ENCODE results near the gene COPE. TPM values are rescaled to one million over a fixed set of nuclear protein-coding genes. Genes with fewer than 3 reads are reported as not detected.

Gene COPE
- total RNA-seq, 1 donor from 2014 or later = 231 TPM

DNA sequence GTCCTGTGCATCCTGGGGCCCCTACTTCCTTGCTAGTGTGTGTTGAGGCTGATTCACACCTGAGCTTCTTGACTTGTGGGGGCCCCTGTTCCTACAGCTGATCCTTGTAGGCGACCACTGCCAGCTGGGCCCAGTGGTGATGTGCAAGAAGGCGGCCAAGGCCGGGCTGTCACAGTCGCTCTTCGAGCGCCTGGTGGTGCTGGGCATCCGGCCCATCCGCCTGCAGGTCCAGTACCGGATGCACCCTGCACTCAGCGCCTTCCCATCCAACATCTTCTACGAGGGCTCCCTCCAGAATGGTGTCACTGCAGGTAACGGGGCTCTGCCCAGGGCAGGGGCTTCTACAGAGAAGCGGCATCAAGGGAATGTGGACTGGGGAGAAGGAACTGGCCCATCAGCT, 62.0 kb downstream of the COPE start:
- no peaks in the 10 kb centered on the region for H3K9me3 Mint-ChIP-seq
- peaks cover 56% of the 10 kb centered on the region for H3K36me3 Mint-ChIP-seq (ENCODE audit: low read depth)
- intact Hi-C loops (cut with micrococcal nuclease) = no loop called here
- no peak for DNase-seq
- H3K27me3 Mint-ChIP-seq = no peaks in the 10 kb centered on the region
- no peak overlapping the region for H3K27ac Mint-ChIP-seq
- no peak overlapping the region for H3K4me3 Mint-ChIP-seq
- no peaks in the 10 kb centered on the region for H3K4me1 Mint-ChIP-seq

- Mint-ChIP-seq H3K4me3 (no peak overlapping the region), H3K9me3 (no peaks in the 10 kb centered on the region), H3K27me3 (no peaks in the 10 kb centered on the region), H3K4me1 (no peaks in the 10 kb centered on the region), H3K27ac (no peak overlapping the region), H3K36me3 (ENCODE audit: low read depth) (peaks cover 55% of the 10 kb centered on the region)
- DNase-seq = no peak
- intact Hi-C loops (cut with micrococcal nuclease) = no loop called here
These were observed 62.6 kb downstream of the COPE start for GRCh38 chr19:18856385-18857126.

DNA sequence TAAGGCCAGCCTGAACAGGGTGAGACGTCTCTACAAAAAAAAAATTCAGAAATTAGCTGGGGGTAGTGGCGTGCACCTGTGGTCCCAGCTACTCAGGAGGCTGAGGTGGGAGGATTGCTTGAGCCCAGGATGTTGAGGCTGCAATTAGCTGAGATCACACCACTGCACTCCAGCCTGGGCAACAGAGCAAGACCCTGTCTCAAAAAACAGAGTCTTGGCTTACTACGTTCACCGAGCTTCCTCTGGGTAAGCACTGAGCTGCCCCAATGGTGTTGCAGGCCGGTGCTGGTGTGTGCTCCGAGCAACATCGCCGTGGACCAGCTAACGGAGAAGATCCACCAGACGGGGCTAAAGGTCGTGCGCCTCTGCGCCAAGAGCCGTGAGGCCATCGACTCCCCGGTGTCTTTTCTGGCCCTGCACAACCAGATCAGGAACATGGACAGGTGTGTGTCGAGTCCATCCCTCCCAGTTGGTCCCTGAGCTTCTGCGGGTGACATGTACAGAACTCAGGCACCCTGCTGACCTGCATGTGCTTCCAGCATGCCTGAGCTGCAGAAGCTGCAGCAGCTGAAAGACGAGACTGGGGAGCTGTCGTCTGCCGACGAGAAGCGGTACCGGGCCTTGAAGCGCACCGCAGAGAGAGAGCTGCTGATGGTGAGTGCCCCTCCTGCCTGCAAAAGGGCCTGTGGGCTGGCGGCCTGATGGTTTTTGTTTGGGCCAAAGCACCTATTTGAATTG, 63.4 kb downstream of the COPE start:
- Mint-ChIP-seq H3K4me3 (no peak overlapping the region), H3K36me3 (ENCODE audit: low read depth) (peaks cover 55% of the 10 kb centered on the region), H3K9me3 (no peaks in the 10 kb centered on the region), H3K27ac (no peak overlapping the region), H3K27me3 (no peaks in the 10 kb centered on the region), H3K4me1 (no peaks in the 10 kb centered on the region)
- no peak for DNase-seq
- intact Hi-C loops (cut with micrococcal nuclease) = no loop called here

DNA sequence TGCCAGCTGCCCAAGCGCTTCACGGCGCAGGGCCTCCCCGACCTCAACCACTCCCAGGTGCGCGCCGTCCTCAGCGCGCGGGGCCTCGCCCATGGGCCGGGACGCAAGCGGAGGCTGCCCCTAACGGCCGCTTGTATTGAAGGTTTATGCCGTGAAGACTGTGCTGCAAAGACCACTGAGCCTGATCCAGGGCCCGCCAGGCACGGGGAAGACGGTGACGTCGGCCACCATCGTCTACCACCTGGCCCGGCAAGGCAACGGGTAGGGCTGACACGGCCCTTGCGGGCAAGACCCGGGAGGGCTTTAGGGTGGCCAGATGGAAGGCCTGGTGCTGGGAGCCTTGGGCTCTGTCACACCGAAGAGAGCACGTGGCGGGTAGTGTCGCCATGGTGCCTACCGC, 64.2 kb downstream of the COPE start:
- intact Hi-C loops (cut with micrococcal nuclease) = no loop called here
- Mint-ChIP-seq H3K9me3 (no peaks in the 10 kb centered on the region), H3K27me3 (no peaks in the 10 kb centered on the region), H3K4me1 (peaks cover 3% of the 10 kb centered on the region), H3K36me3 (ENCODE audit: low read depth) (peaks cover 57% of the 10 kb centered on the region), H3K27ac (no peak overlapping the region), H3K4me3 (no peak overlapping the region)
- DNase-seq = no peak

- intact Hi-C loops (cut with micrococcal nuclease) = no loop called here
- Mint-ChIP-seq H3K27me3 (no peaks in the 10 kb centered on the region), H3K9me3 (no peaks in the 10 kb centered on the region), H3K4me3 (no peak overlapping the region), H3K27ac (no peak overlapping the region), H3K4me1 (peaks cover 12% of the 10 kb centered on the region), H3K36me3 (ENCODE audit: low read depth) (peaks cover 65% of the 10 kb centered on the region)
- no peak for DNase-seq
These were observed 65.3 kb downstream of the COPE start for GRCh38 chr19:18853755-18854427.

GRCh38 chr19:18852648-18853047, 66.5 kb downstream of the COPE start:
- H3K27me3 Mint-ChIP-seq = no peaks in the 10 kb centered on the region
- H3K27ac Mint-ChIP-seq = no peak overlapping the region
- no peak overlapping the region for H3K4me3 Mint-ChIP-seq
- H3K36me3 Mint-ChIP-seq (ENCODE audit: low read depth) = peaks cover 66% of the 10 kb centered on the region
- no peak for DNase-seq
- no peaks in the 10 kb centered on the region for H3K9me3 Mint-ChIP-seq
- H3K4me1 Mint-ChIP-seq = peaks cover 14% of the 10 kb centered on the region
- intact Hi-C loops (cut with micrococcal nuclease) = no loop called here

GRCh38 chr19:18851673-18852325, 67.4 kb downstream of the COPE start:
- Mint-ChIP-seq H3K4me1 (peaks cover 20% of the 10 kb centered on the region), H3K9me3 (no peaks in the 10 kb centered on the region), H3K36me3 (ENCODE audit: low read depth) (peaks cover 69% of the 10 kb centered on the region), H3K4me3 (no peak overlapping the region), H3K27me3 (no peaks in the 10 kb centered on the region), H3K27ac (no peak overlapping the region)
- intact Hi-C loops (cut with micrococcal nuclease) = no loop called here
- DNase-seq = no peak

- Mint-ChIP-seq H3K4me1 (peaks cover 25% of the 10 kb centered on the region), H3K9me3 (no peaks in the 10 kb centered on the region), H3K36me3 (ENCODE audit: low read depth) (peaks cover 62% of the 10 kb centered on the region), H3K27ac (no peak overlapping the region), H3K4me3 (no peak overlapping the region), H3K27me3 (no peaks in the 10 kb centered on the region)
- DNase-seq = no peak
- intact Hi-C loops (cut with micrococcal nuclease) = no loop called here
These were observed 68.5 kb downstream of the COPE start for GRCh38 chr19:18850471-18851375.

DNA sequence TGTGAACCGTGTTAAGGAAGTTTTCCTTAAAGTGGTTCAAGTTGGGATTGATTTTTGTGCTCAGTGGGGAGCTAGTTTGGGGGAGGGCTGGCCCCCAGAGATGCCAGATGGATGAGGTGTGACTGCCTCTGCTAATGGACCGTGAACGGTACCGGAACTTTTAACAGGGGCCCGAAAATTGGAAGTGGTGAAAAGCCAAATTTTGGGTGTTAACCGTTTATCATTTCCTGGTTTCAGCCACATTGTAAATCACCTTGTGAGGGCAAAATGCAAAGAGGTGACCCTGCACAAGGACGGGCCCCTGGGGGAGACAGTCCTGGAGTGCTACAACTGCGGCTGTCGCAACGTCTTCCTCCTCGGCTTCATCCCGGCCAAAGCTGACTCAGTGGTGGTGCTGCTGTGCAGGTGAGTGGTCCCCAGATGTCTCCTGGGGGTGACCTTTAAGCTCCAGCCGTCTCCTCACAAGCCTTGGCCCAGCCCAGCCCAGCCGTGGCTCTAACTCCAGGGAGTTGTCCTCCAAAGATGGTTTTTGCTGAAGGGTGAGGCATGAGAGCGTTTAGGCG, 69.3 kb downstream of the COPE start:
- Mint-ChIP-seq H3K4me1 (peaks cover 30% of the 10 kb centered on the region), H3K27ac (peak overlapping the region; percentile 54), H3K36me3 (ENCODE audit: low read depth) (peaks cover 57% of the 10 kb centered on the region), H3K27me3 (no peaks in the 10 kb centered on the region), H3K4me3 (peak overlapping the region; percentile 32), H3K9me3 (no peaks in the 10 kb centered on the region)
- intact Hi-C loops (cut with micrococcal nuclease) = loop anchor here (5.0 to 10.0 kb wide), 3 partner anchors 55 to 385 kb away; partner anchors contain the start of genes COMP and REX1BD
- no peak for DNase-seq

Other genes with a start within 250 kb of the COPE start
- 7.1 and 7.2 TPM in 2 replicates for gene CRTC1, start 235.7 kb downstream of the COPE start, total RNA-seq
- gene COMP, start 128.1 kb downstream of the COPE start, total RNA-seq = not detected in 2 replicates
- 97.6 and 110 TPM in 2 replicates for gene UPF1, start 87.4 kb downstream of the COPE start, total RNA-seq
- 0.14 and 0.23 TPM in 2 replicates for gene CERS1, start 23.2 kb downstream of the COPE start, total RNA-seq
- 93.2 and 94.9 TPM in 2 replicates for gene DDX49, start 328 bp upstream of the COPE start, total RNA-seq
- 1.3 and 1.4 TPM in 2 replicates for gene HOMER3, start 21.8 kb upstream of the COPE start, total RNA-seq
- 114 and 128 TPM in 2 replicates for gene SUGP2, start 114.1 kb upstream of the COPE start, total RNA-seq
- gene ARMC6, start 114.2 kb upstream of the COPE start, total RNA-seq = 57.7 and 61.9 TPM in 2 replicates
- gene SLC25A42, start 144.6 kb upstream of the COPE start, total RNA-seq = 8.0 and 8.1 TPM in 2 replicates
- 40.7 and 44.1 TPM in 2 replicates for gene TMEM161A, start 219.1 kb upstream of the COPE start, total RNA-seq